Heart right ventricle (tissue), 16 donors: ENCODE data around the gene NUDT4B. TPM values are rescaled to one million over a fixed set of nuclear protein-coding genes. Genes with fewer than 3 reads are reported as not detected.
A peak's percentile ranks its signal among the peaks of the same experiment; 100 is the strongest.
"Not testable (repeated sequence)": the region's sequence is repeated elsewhere in the genome, so short reads cannot be mapped to it uniquely, and the experiment has no call there.

Experiments used
- ATAC-seq, 8 donors: fragments of 200-7000 bp; cut with Tn5 transposase; one replicate each; pipeline ENCODE4 v1.9.1; 2020; ENCODE audit warnings: mild to moderate bottlenecking in 8 of 8, moderate library complexity in 8 of 8, moderate number of reproducible peaks in 1 of 8
- DNase-seq, 2 donors: peaks; one replicate each; pipeline ENCODE4 v3.0.0-alpha.2; 2020
- H3K27ac ChIP-seq, 10 donors: fragments of 200-600 bp; sonication (generic) in 2 of 10; one replicate each; pipeline versions ENCODE4 v1.5.0 to v1.8.0; 2020 to 2022; ENCODE audit warnings: mild to moderate bottlenecking in 3 of 10
- H3K27me3 ChIP-seq, 7 donors: fragments of 200-600 bp; one replicate each; pipeline ENCODE4 v1.8.0; 2021 to 2022; ENCODE audit warnings: mild to moderate bottlenecking in 2 of 7
- H3K36me3 ChIP-seq, 9 donors: fragments of 200-600 bp; sonication (generic) in 1 of 9; one replicate each; pipeline versions ENCODE4 v1.5.0 to v1.8.0; 2020 to 2022; ENCODE audit warnings: mild to moderate bottlenecking in 2 of 9
- H3K4me1 ChIP-seq, 9 donors: fragments of 200-600 bp; sonication (generic) in 1 of 9; one replicate each; pipeline versions ENCODE4 v1.5.0 to v1.8.0; 2020 to 2022; ENCODE audit warnings: mild to moderate bottlenecking in 4 of 9
- H3K4me3 ChIP-seq, 10 donors: fragments of 200-600 bp; sonication (generic) in 2 of 10; one replicate each; pipeline versions ENCODE4 v1.5.0 to v1.8.0; 2020 to 2022; ENCODE audit warnings: mild to moderate bottlenecking in 7 of 10, moderate library complexity in 2 of 10
- H3K9me3 ChIP-seq, 11 donors: fragments of 200-600 bp in 10 of 11; sonication (generic) in 2 of 11; one replicate each; pipeline versions ENCODE4 v1.5.0 to v1.8.0; 2013 to 2022; ENCODE audit warnings: mild to moderate bottlenecking in 2 of 11, control low read depth in 1 of 11, moderate library complexity in 1 of 11
- WGBS, 2 donors: extraction: QIAGEN DNeasy Blood & Tissue Kit; methylation state at CpG; one replicate each; pipeline ENCODE4 v1.1.7; 2013; ENCODE audit warnings: inconsistent platforms in 1 of 2; 5-methylcytosine and 5-hydroxymethylcytosine counted together
- intact Hi-C, 10 donors: fragments of 100-400 bp; cut with DNase I; formaldehyde crosslinking; loops; one replicate each; pipeline versions ENCODE4 v1.11.1 to v1.14.2; 2022
- polyA plus RNA-seq, 2 donors: library from polyadenylated mRNA; stranded (reverse); fragments of 200-250 nt; gene quantifications; one replicate each; pipeline ENCODE4 v1.2.3, GENCODE V29; 2013
- total RNA-seq, 10 donors: library from RNA; stranded (reverse); fragmentation: NEBNext Ultra II Directional in 3 of 10; extraction: Animal tissue kit (Norgen Biotek cat#: 25700) in 3 of 10; gene quantifications; one replicate each; pipeline versions ENCODE4 v1.2.1 to v1.2.4, GENCODE V29; 2021 to 2023
- donor health status: Arrhythmogenic right ventricular cardiomyopathy.
- donor health status: ischemic (EF 13 %, LVEDD 7.1; RV severe dilation, severe dysfunction).
- donor health status: healthy with polysubstance abuse.
- donor health status: DM: no; HTN: yes; CAD: no.
- donor health status: DM: no; HTN: no; CAD: no.
- donor health status: ischemic (EF 25% LVEDD 6.9; RV normal size, moderate dysfunction).
- donor health status: ischemic (EF 25% LVEDD 5.7; RV mildly dilated, moderate dysfunction).
- donor health status: healthy.
- donor health status: DM: yes; HTN: yes; CAD: no.
- donor health status: Ischemic cardiomyopathy.
- donor health status: ischemic (EF 35%, LVEDD 5.7; RV mildly dilated, moderate dysfunction).
- donor health status: nonischemic (EF 11% LVEDD 7.7; RV severe dilation, severe dysfunction).
- donor health status: DM: yes; HTN: yes; CAD: no.
- donor health status: PGD.
- donor health status: ischemic (EF 29% LVEDD 5.4; RV normal size, mild dysfunction).
- donor health status: nonischemic (EF 23%, LVEDD 6.1; RV moderate dilation, normal function).

The NUDT4B gene
- total and polyA plus RNA-seq, 12 donors, result 0.44 to 8.1 (median 0.53) TPM; not detected in 6

- H3K36me3 ChIP-seq, H3K4me1 ChIP-seq, DNase-seq, H3K4me3 ChIP-seq, ATAC-seq, H3K27ac ChIP-seq, H3K27me3 ChIP-seq, H3K9me3 ChIP-seq, intact Hi-C loops: not testable (repeated sequence)
- WGBS, 2 donors, result no CpG with 5 or more reads among the region's 2 CpGs
Observed at GRCh38 chr1:148768541-148768940, 20.0 kb downstream of the NUDT4B start.

GRCh38 chr1:148769495-148769894 lies 20.9 kb downstream of the NUDT4B start:
- H3K4me3 ChIP-seq, H3K4me1 ChIP-seq, DNase-seq, intact Hi-C loops, H3K27me3 ChIP-seq, H3K9me3 ChIP-seq, ATAC-seq, H3K36me3 ChIP-seq, H3K27ac ChIP-seq: not testable (repeated sequence)
- WGBS, 2 donors, result no CpG with 5 or more reads among the region's 3 CpGs

GRCh38 chr1:148773690-148774089 lies 25.1 kb downstream of the NUDT4B start:
- H3K36me3 ChIP-seq, H3K4me3 ChIP-seq, H3K27ac ChIP-seq, DNase-seq, H3K4me1 ChIP-seq, H3K27me3 ChIP-seq, H3K9me3 ChIP-seq, intact Hi-C loops: not testable (repeated sequence)
- WGBS, 2 donors, result no CpG with 5 or more reads among the region's 4 CpGs
- ATAC-seq, result peak in 6 of 8 donors; percentile 41 to 88 (median 67)

- DNase-seq, result not testable (repeated sequence)
Observed at GRCh38 chr1:148774102-148774501, 25.5 kb downstream of the NUDT4B start.

GRCh38 chr1:148775263-148775662 lies 26.7 kb downstream of the NUDT4B start:
- intact Hi-C loops, H3K9me3 ChIP-seq, H3K4me1 ChIP-seq, H3K27me3 ChIP-seq, H3K27ac ChIP-seq, H3K36me3 ChIP-seq, H3K4me3 ChIP-seq, DNase-seq, ATAC-seq: not testable (repeated sequence)
- no CpG with 5 or more reads among the region's 2 CpGs for WGBS, 2 donors

More at GRCh38 chr1:148774102-148774501, 25.5 kb downstream of the NUDT4B start:
- no CpG with 5 or more reads among the region's 1 CpG for WGBS, 2 donors
- H3K27ac ChIP-seq, H3K4me3 ChIP-seq, ATAC-seq, H3K9me3 ChIP-seq, H3K27me3 ChIP-seq, H3K4me1 ChIP-seq, H3K36me3 ChIP-seq, intact Hi-C loops: not testable (repeated sequence)

- ATAC-seq, intact Hi-C loops: not testable (repeated sequence)
- WGBS, 2 donors, result no CpG with 5 or more reads among the region's 1 CpG
Observed at GRCh38 chr1:148777649-148778048, 29.1 kb downstream of the NUDT4B start.

DNA sequence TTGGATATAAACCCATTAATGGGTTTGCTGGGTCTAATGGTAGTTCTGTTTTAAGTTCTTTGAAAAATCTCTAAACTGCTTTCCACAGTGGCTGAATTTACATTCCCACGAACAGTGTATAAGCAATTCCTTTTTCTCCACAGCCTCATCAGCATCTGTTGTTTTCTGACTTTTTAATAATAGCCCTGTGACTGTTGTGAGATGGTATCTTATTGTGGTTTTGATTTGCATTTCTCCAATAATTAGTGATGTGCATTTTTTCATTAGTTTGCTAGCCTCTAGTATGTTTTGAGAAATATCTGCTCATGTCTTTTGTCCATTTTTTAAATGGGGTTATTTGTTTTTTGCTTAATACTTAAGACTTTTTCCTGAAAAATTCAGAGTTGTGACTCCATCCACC lies 31.8 kb downstream of the NUDT4B start:
- H3K27ac ChIP-seq, intact Hi-C loops, H3K4me1 ChIP-seq, ATAC-seq, H3K36me3 ChIP-seq, H3K27me3 ChIP-seq, H3K9me3 ChIP-seq, H3K4me3 ChIP-seq, DNase-seq: not testable (repeated sequence)
- WGBS, 2 donors, result no CpG with 5 or more reads among the region's 1 CpG

More at GRCh38 chr1:148777649-148778048, 29.1 kb downstream of the NUDT4B start:
- H3K36me3 ChIP-seq, DNase-seq, H3K9me3 ChIP-seq, H3K27ac ChIP-seq, H3K27me3 ChIP-seq, H3K4me1 ChIP-seq, H3K4me3 ChIP-seq: not testable (repeated sequence)

DNA sequence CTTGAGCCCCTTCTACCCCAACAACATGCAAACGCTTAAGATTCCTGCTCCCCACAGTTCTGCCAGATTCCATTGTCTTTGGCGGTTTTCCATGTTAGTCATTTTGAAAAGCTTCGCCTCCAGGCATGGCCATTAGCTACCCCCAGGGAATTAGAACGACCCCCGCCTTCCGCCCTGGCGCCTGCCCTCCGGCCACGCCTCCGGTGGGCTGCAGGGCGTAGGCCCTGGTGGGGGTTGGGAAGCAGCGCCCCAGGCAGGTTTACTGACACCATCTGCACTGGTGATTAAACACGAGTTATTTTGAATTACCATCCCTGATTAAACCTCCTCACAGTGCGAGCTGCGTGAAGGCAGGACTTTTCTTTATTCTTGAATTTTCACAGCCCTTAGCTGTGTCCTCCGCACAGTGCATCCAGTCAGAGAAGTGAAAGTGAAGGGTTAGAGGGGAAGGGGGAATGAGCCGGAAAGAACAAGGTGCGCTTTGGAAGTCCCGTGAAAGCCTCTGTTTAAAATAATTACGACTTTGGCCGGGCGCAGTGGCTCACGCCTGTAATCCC lies 43.0 kb downstream of the NUDT4B start:
- H3K4me3 ChIP-seq, H3K27me3 ChIP-seq, intact Hi-C loops, DNase-seq, H3K36me3 ChIP-seq, H3K27ac ChIP-seq, H3K4me1 ChIP-seq, H3K9me3 ChIP-seq: not testable (repeated sequence)
- WGBS, 2 donors, result no CpG with 5 or more reads among the region's 23 CpGs
- peak; percentile 55 to 92 (median 82) for ATAC-seq

DNA sequence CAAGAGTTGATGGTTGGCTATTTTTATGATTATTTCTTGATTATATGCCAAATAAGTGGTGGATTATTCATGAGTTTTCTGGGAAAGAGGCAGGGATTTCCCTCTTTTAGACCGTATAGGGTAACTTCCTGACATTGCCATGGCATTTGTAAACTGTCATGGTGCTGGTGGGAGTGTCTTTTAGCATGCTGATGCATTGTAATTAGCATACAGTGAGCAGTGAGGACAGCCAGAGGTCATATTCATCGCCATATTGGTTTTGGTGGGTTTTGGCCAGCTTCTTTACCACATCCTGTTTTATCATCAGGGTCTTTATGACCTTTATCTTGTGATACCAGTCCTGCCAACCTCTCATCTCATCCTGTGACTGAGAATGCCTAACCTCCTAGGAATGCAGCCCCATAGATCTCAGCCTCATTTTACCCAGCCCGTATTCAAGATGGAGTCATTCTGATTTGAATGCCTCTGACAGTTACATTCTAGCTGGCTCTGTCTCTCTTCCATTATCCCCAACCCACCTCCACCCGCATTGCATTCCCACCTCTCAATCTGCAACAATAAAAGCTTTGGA lies 45.3 kb downstream of the NUDT4B start:
- ATAC-seq, H3K4me3 ChIP-seq, H3K4me1 ChIP-seq, H3K36me3 ChIP-seq, DNase-seq, H3K9me3 ChIP-seq, H3K27me3 ChIP-seq, intact Hi-C loops, H3K27ac ChIP-seq: not testable (repeated sequence)
- WGBS, 2 donors, result no CpG with 5 or more reads among the region's 4 CpGs
